ENCODE results near the gene PPP1R14B. TPM values are rescaled to one million over a fixed set of nuclear protein-coding genes. Genes with fewer than 3 reads are reported as not detected.

Gene PPP1R14B
- total and polyA plus RNA-seq, 12 donors, result 52.4 to 331 (median 92.5) TPM

- Histone ChIP-seq H3K4me3 (no peak overlapping the region), H3K36me3 (peaks cover 0 to 100% (median 32%) of the 10 kb centered on the region in 9 donors), H3K4me1 (no peaks in the 10 kb centered on the region), H3K9me3 (no peaks in the 10 kb centered on the region), H3K27me3 (no peaks in the 10 kb centered on the region), H3K27ac (no peak overlapping the region)
- no peak for TF ChIP-seq CTCF (IDR thresholded peaks at IDR 0.05)
- DNase-seq (no peak), ATAC-seq (no peak)
- 93 to 98% methylated on average over 6 of the region's 6 CpGs for WGBS, 2 donors
- intact Hi-C loops (cut with DNase I), result no loop called here
Observed at GRCh38 chr11:64260147-64260708, 13.5 kb upstream of the PPP1R14B start.

GRCh38 chr11:64259533-64260067 lies 12.9 kb upstream of the PPP1R14B start:
- 88% methylated on average over 4 of the region's 4 CpGs for WGBS, 2 donors
- no peaks in the 10 kb centered on the region for H3K27me3 ChIP-seq

GRCh38 chr11:64258946-64259532 lies 12.3 kb upstream of the PPP1R14B start:
- intact Hi-C loops (cut with DNase I), result no loop called here
- Histone ChIP-seq H3K27ac (no peak overlapping the region), H3K4me3 (no peak overlapping the region), H3K9me3 (no peaks in the 10 kb centered on the region), H3K27me3 (no peaks in the 10 kb centered on the region), H3K36me3 (peaks cover 0 to 99% (median 40%) of the 10 kb centered on the region in 9 donors), H3K4me1 (peaks cover 0 to 3% (median under 1%) of the 10 kb centered on the region in 9 donors)
- no peak for DNase-seq
- 92 to 94% methylated on average over 31 to 32 of the region's 32 CpGs for WGBS, 2 donors
- no peak for TF ChIP-seq CTCF (IDR thresholded peaks at IDR 0.05)
- no peak for ATAC-seq

More at GRCh38 chr11:64259533-64260067, 12.9 kb upstream of the PPP1R14B start:
- intact Hi-C loops (cut with DNase I), result no loop called here
- ATAC-seq, result no peak
- Histone ChIP-seq H3K4me3 (no peak overlapping the region), H3K4me1 (no peaks in the 10 kb centered on the region), H3K27ac (no peak overlapping the region), H3K36me3 (peaks cover 0 to 100% (median 38%) of the 10 kb centered on the region in 9 donors), H3K9me3 (no peaks in the 10 kb centered on the region)
- no peak for DNase-seq
- TF ChIP-seq CTCF (IDR thresholded peaks at IDR 0.05), result no peak

- Histone ChIP-seq H3K9me3 (no peaks in the 10 kb centered on the region), H3K27me3 (no peaks in the 10 kb centered on the region), H3K36me3 (peaks cover 0 to 92% (median 40%) of the 10 kb centered on the region in 9 donors), H3K27ac (no peak overlapping the region), H3K4me3 (no peak overlapping the region), H3K4me1 (peaks cover 0 to 10% (median 8%) of the 10 kb centered on the region in 9 donors)
- WGBS, 2 donors, result 90 to 92% methylated on average over 21 to 24 of the region's 24 CpGs
- TF ChIP-seq CTCF (IDR thresholded peaks at IDR 0.05), result no peak
- intact Hi-C loops (cut with DNase I), result no loop called here
- ATAC-seq (no peak), DNase-seq (no peak)
Observed at GRCh38 chr11:64258356-64258755, 11.6 kb upstream of the PPP1R14B start.
